ENCODE data around the gene KLF1. TPM values are rescaled to one million over a fixed set of nuclear protein-coding genes. Genes with fewer than 3 reads are reported as not detected.

The KLF1 gene
- total and polyA plus RNA-seq, 2 of the 13 experiments (the other 11 are each of a cell fraction or from before 2014, with no cell fraction given) = not detected

GRCh38 chr19:12913011-12913561 lies 26.1 kb upstream of the KLF1 start (continued):
- peak; percentile 64; the same call in 1 of the 2 replicates for TF ChIP-seq ZBED4 (CRISPR knock-in tag; IDR thresholded peaks at IDR 0.05; ENCODE audit: borderline replicate concordance)
- no peak for TF ChIP-seq HNF4G (IDR thresholded peaks at IDR 0.05; ENCODE audit: borderline replicate concordance, low read depth, low read length)
- no peak for TF ChIP-seq HNF4G (CRISPR knock-in tag; IDR thresholded peaks at IDR 0.05; ENCODE audit: borderline replicate concordance, low read depth)
- TF ChIP-seq PITX1 (CRISPR knock-in tag; IDR thresholded peaks at IDR 0.05) = 0 out of 2 replicates have a peak, but pooled peaks have one; percentile 50
- no peak for TF ChIP-seq ZNF552 (CRISPR knock-in tag; IDR thresholded peaks at IDR 0.05; ENCODE audit: borderline replicate concordance)
- no peak for TF ChIP-seq RBM22 (optimal IDR thresholded peaks at IDR 0.05; ENCODE audit: low read length)
- TF ChIP-seq SNAPC5 (CRISPR knock-in tag; IDR thresholded peaks at IDR 0.05; ENCODE audit: borderline replicate concordance) = no peak
- no peak for TF ChIP-seq ZNF772 (CRISPR knock-in tag; IDR thresholded peaks at IDR 0.05)
- 0 out of 2 replicates have a peak, but pooled peaks have one; percentile 39 for TF ChIP-seq HOXA5 (CRISPR knock-in tag; IDR thresholded peaks at IDR 0.05)
- peak; percentile 43; the same call in 1 of the 2 replicates for TF ChIP-seq ARID4A (CRISPR knock-in tag; IDR thresholded peaks at IDR 0.05; ENCODE audit: borderline replicate concordance)
- no peak for TF ChIP-seq MXD1 (CRISPR knock-in tag; IDR thresholded peaks at IDR 0.05)
- no peak for TF ChIP-seq WIZ (CRISPR knock-in tag; IDR thresholded peaks at IDR 0.05)
- no peak for TF ChIP-seq ZNF101 (CRISPR knock-in tag; IDR thresholded peaks at IDR 0.05; ENCODE audit: borderline replicate concordance, low read depth)
- no peak for TF ChIP-seq ZNF569 (CRISPR knock-in tag; IDR thresholded peaks at IDR 0.05; ENCODE audit: borderline replicate concordance)
- no peak for TF ChIP-seq ETS1 (CRISPR knock-in tag; IDR thresholded peaks at IDR 0.05)
- no peak for TF ChIP-seq ZNF367 (CRISPR knock-in tag; IDR thresholded peaks at IDR 0.05; ENCODE audit: borderline replicate concordance)
- no peak for TF ChIP-seq RNF2 (conservative IDR thresholded peaks at IDR 0.05; ENCODE audit: low read depth)
- TF ChIP-seq ZNF776 (CRISPR knock-in tag; IDR thresholded peaks at IDR 0.05) = no peak
